ENCODE measurements around the gene NCR3LG1. TPM values are rescaled to one million over a fixed set of nuclear protein-coding genes. Genes with fewer than 3 reads are reported as not detected.

NCR3LG1 gene, protein sequence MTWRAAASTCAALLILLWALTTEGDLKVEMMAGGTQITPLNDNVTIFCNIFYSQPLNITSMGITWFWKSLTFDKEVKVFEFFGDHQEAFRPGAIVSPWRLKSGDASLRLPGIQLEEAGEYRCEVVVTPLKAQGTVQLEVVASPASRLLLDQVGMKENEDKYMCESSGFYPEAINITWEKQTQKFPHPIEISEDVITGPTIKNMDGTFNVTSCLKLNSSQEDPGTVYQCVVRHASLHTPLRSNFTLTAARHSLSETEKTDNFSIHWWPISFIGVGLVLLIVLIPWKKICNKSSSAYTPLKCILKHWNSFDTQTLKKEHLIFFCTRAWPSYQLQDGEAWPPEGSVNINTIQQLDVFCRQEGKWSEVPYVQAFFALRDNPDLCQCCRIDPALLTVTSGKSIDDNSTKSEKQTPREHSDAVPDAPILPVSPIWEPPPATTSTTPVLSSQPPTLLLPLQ
- total RNA-seq = 1 to 10 TPM in 1 of 2 donors, under 1 TPM in 1; 0.70 to 1.4 TPM

DNA sequence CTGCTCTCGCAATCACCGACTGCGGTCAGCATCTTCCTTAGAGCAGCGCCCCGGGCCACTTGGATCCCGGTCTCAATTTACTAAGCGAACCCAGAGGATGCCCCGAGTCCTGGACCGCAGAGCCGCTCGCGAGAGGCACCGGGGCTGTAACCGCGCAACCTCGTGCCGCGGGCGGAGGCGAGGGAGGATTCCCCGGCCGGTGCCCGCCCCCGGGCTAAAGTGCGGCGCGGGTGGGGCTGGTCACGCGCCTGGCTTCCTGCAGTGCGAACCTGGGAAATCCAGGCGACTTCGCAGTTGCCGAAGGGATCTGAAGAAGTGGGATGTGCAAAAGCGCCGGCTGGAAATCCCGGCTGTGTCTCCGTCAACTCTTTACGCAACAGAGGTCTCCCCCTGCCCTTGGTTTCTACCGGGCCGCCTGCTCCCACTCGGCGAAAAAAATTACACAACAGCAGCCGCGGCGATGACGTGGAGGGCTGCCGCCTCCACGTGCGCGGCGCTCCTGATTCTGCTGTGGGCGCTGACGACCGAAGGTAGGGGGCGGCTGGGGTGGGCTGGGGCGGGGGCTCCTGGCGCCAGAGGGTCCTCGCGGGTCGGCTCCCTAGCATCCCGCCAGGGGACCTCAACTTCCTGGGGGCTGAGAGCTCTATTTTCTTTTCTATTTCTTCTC lies at the start of gene NCR3LG1:
TSS of gene NCR3LG1 (plus strand) at position 291 of the 667 bp plus-strand sequence. CDS start at position 461, 170 bp downstream.
- Mint-ChIP-seq H3K27me3 (peaks cover 0 to 3% of the 10 kb centered on the region in 2 donors), H3K27ac (peak within 1 kb of the TSS; percentile 63 to 83), H3K36me3 (no peaks in the 10 kb centered on the region), H3K4me3 (peak within 1 kb of the TSS; percentile 98), H3K4me1 (ENCODE audit: low read depth in 2 of 2) (peaks cover 28 to 40% of the 10 kb centered on the region in 2 donors), H3K9me3 (no peaks in the 10 kb centered on the region)
- peak; percentile 88 for DNase-seq (ENCODE audit: low spot score)
- peak; percentile 76 to 87 for ATAC-seq

DNA sequence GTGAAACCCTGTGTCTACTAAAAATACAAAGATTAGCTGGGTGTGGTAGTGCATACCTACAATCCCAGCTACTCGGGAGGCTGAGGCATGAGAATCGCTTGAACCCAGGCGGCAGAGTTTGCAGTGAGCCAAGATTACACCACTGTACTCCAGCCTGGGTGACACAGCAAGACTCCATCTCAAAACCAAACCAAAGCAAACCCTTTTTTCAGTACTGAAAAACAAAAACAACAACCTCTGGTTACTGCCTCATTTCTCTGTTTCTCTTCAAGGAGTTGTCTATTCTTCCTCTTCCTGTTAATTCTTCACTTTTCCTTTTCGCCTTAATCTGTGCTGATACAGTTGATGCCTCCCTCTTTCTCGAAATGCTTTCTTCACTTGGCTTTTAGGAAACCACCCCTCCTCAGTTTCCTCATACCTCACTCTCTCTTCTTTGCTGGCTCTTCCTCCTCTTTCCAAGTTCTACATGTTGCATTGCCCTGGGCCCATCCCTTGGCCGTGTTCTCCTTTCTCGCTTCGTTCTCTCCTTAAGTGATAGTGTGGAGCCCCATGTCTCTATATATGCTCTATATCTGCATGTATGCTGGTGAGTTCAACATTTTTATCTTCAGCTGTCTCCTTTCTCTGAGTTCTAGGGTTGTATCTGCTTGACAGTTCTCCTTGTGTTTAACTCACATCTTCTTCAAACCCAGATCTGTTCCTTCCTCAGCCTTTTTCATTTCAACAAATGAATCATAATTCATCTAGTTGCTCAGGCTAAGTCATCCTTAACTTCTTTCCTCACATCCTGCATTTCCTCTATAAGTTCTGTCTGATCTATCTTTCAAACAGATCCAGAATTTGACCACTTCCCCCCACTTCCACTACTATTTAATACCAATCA lies 38.0 kb upstream of the NCR3LG1 start:
- Mint-ChIP-seq H3K27me3 (no peaks in the 10 kb centered on the region), H3K9me3 (no peaks in the 10 kb centered on the region)
- ATAC-seq = no peak

DNA sequence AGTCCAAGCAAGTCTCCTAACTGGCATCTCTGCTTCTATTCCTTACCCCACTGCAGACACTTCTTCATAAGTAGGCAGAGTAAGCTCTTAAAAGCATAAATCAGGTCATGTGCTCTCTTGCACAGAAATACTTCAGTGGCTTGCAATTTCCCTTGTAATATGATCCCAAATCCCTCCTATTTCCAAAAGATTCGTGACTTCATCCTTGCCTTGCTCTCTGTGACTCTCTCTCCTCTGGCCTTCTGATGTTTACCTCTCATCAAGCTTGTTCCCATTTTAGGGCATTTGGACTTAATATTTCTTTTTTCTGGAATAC lies 37.4 kb upstream of the NCR3LG1 start:
- H3K27ac Mint-ChIP-seq = no peak overlapping the region
- H3K36me3 Mint-ChIP-seq = no peaks in the 10 kb centered on the region
- no peak for DNase-seq (ENCODE audit: low spot score)
- no peaks in the 10 kb centered on the region for H3K4me1 Mint-ChIP-seq (ENCODE audit: low read depth in 2 of 2)
- H3K9me3 Mint-ChIP-seq = no peaks in the 10 kb centered on the region
- no peak for ATAC-seq
- H3K4me3 Mint-ChIP-seq = no peak overlapping the region
- no peaks in the 10 kb centered on the region for H3K27me3 Mint-ChIP-seq

More for the DNA sequence above, 38.0 kb upstream of the NCR3LG1 start:
- H3K4me3 Mint-ChIP-seq = no peak overlapping the region
- no peaks in the 10 kb centered on the region for H3K36me3 Mint-ChIP-seq
- H3K4me1 Mint-ChIP-seq (ENCODE audit: low read depth in 2 of 2) = no peaks in the 10 kb centered on the region
- no peak overlapping the region for H3K27ac Mint-ChIP-seq
- DNase-seq (ENCODE audit: low spot score) = no peak

DNA sequence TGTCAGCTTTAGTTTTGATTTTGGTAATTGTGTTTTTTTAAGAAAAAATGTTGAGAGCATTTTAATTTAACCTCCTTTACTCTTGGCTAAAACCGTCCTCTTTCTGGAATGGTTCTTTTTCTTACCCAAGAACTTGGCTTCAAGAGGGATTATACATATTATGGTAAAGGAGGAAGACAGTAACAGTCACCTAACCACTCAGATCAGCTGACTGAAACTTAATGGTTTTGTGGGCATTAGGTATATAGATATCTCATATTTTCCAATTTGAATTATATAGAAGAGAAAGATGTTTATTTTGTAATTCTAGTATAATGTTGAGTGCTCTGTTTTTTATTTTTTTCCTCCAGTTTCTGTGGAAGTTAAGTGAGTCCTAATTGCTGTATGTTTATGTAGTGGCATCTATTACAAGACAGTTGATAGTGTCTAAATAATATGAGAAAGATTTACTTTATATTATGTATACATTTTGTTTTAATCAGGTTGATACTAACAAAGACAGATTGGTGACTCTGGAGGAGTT lies 36.6 kb upstream of the NCR3LG1 start:
- Mint-ChIP-seq H3K36me3 (peaks cover 3% of the 10 kb centered on the region), H3K9me3 (no peaks in the 10 kb centered on the region), H3K4me3 (no peak overlapping the region), H3K27ac (no peak overlapping the region), H3K4me1 (ENCODE audit: low read depth in 2 of 2) (no peaks in the 10 kb centered on the region), H3K27me3 (no peaks in the 10 kb centered on the region)
- no peak for DNase-seq (ENCODE audit: low spot score)
- no peak for ATAC-seq

DNA sequence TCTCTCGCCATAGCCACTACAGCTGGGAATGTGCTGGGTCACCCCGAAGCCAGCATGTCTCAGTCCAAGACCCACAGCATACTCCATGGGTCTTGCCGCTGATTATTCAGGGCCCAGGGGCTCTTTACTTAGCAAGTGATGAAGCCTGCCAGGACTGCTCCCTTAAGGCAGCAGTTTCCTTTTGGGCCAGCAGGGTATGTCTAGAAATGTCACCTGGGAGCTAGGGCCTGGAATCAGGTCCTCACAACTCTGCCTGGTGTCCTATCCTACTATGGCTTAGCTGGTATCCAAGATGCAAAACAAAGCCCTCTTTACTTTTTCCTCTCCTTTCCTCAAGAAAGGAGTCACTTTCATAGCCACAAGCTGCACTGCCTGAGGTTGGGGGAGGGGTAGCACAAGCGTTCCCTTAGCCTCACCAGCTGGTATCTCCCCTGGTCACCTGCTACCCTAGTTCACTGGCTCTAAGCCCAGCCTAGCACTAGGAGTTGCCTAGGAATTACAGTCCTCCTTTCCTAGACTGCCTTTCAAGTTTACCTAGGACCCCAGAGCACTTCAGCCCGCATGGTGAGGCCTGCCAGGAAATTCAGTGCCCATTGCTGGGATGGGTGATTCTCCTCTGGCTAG lies 22.6 kb upstream of the NCR3LG1 start:
- Mint-ChIP-seq H3K36me3 (peaks cover 12% of the 10 kb centered on the region), H3K9me3 (no peaks in the 10 kb centered on the region), H3K27ac (no peak overlapping the region), H3K4me1 (ENCODE audit: low read depth in 2 of 2) (peaks cover 3 to 5% of the 10 kb centered on the region in 2 donors), H3K27me3 (no peaks in the 10 kb centered on the region), H3K4me3 (no peak overlapping the region)
- no peak for ATAC-seq
- DNase-seq (ENCODE audit: low spot score) = no peak

DNA sequence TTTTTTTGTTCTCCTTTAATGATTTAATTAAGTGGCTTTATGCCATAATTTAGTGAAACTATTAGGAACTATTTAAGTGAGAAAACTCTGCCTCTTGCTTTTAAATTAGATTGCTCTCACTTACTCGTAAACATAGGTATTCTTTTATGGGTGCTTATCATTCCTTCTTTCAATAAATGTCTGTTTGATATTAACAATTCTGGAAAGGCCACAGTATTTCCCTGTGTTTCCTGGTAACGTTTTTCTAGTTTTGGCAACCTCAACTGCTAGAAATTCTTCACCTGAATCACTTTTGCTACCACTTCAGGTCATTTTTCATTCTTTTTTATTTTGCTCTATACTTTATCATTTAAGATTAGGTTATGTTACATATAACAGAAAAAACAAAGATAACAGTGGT lies 19.9 kb upstream of the NCR3LG1 start:
- H3K9me3 Mint-ChIP-seq = no peaks in the 10 kb centered on the region
- no peak overlapping the region for H3K4me3 Mint-ChIP-seq
- H3K27me3 Mint-ChIP-seq = no peaks in the 10 kb centered on the region
- peaks cover 5% of the 10 kb centered on the region for H3K36me3 Mint-ChIP-seq
- no peak overlapping the region for H3K27ac Mint-ChIP-seq
- ATAC-seq (no peak), DNase-seq (ENCODE audit: low spot score) (no peak)
- H3K4me1 Mint-ChIP-seq (ENCODE audit: low read depth in 2 of 2) = peaks cover 0 to 3% of the 10 kb centered on the region in 2 donors

DNA sequence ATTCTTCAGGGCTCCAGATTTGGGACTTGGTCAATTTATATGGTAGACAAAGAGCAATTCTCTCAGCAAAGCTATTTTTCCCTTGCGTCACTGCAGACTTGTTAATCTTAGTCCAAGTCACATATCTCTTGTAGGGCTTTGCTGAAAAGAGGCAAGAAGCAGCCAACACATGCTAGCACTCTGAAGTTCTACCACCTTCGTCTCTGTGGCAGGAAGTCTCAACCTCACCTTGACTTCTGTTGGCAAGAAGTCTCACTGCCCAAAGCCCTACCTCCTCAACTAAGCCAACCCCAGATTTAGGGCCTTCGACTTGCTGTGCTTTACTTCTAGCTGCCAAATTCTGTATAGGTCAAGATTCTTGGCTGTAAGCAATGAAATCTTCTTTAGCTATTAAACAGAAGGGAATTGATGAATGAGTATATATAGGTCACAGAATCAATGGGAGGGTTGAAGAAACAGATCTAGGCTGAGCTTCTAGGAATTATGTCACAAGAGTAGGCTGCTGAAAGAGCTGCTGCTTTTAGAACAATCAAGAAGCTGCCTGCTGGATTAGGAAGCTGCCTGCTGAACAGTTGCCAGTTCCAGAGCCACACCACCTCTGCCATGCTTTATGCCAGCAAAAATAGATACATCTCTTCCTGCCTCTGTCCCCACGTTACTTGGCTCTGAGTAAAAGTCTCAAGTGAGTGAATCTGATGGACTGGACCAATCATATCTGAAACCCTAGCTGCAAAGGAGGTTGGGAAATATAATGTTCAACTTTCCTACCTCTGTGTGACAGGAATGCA lies 17.6 kb upstream of the NCR3LG1 start:
- Mint-ChIP-seq H3K36me3 (no peaks in the 10 kb centered on the region), H3K4me1 (ENCODE audit: low read depth in 2 of 2) (peaks cover 0 to 3% of the 10 kb centered on the region in 2 donors), H3K27me3 (no peaks in the 10 kb centered on the region), H3K9me3 (no peaks in the 10 kb centered on the region), H3K4me3 (no peak overlapping the region), H3K27ac (no peak overlapping the region)
- no peak for DNase-seq (ENCODE audit: low spot score)
- ATAC-seq = no peak

DNA sequence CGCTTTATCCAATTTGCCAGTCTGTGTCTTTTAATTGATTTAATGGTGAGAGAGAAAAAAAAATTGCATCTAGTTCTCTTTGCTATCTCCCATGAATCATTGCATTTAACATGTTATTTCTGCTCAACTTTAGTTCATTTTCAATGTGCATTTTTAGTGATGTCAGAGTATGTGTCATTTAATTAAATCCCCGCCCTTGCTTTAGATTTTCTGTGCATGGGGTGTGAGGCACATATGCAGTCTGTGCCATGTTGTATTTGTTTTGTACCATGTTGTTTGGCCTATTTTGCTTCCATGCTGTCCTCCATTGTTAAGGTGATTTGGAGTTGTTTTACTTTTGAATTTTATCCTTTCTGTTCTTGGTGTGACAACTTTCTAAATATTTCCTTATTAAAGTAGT lies 8.3 kb upstream of the NCR3LG1 start:
- Mint-ChIP-seq H3K4me3 (no peak overlapping the region), H3K4me1 (ENCODE audit: low read depth in 2 of 2) (no peaks in the 10 kb centered on the region), H3K36me3 (no peaks in the 10 kb centered on the region), H3K27ac (no peak overlapping the region), H3K9me3 (no peaks in the 10 kb centered on the region), H3K27me3 (no peaks in the 10 kb centered on the region)
- DNase-seq (ENCODE audit: low spot score) (no peak), ATAC-seq (no peak)

DNA sequence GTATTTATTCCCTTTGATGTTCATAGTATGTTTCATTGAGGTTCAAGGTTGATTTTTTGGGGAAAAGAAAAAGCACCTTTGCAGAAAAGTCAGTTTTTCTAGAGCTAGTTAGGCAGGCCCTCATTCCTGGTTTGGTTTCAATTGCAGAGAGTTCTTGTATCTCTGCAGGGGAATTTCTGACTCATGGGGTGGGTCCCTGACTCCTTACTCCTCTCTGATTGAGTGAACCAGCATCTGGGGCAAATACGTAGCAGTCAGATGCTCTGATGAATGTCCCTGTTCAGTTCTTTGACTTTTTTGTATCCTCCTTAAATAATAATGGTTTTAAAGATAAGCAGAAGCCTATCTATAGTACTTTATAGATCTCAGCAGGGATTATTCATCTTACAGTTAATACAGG lies 7.7 kb upstream of the NCR3LG1 start:
- no peaks in the 10 kb centered on the region for H3K36me3 Mint-ChIP-seq
- no peak overlapping the region for H3K4me3 Mint-ChIP-seq
- ATAC-seq = no peak
- H3K9me3 Mint-ChIP-seq = no peaks in the 10 kb centered on the region
- no peak for DNase-seq (ENCODE audit: low spot score)
- H3K27me3 Mint-ChIP-seq = no peaks in the 10 kb centered on the region
- no peak overlapping the region for H3K27ac Mint-ChIP-seq
- H3K4me1 Mint-ChIP-seq (ENCODE audit: low read depth in 2 of 2) = no peaks in the 10 kb centered on the region

DNA sequence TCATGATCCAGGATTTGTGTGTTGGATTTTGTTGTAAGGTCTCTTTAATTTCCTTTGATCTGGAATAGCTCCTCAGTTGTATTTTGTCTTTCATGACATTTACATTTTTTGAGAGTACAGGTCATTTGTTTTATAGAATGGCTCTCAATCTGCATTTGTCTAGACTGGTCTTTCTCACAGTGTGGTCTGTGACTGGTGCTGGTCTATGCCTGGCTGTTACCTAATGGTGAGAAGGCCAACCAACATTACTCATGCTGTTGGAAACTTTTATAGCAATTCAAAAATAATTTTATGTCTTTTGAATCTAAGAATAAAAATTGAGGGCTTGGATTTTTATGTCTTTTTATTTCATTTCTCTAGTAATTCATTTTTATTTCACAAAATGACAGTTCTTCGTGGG lies 3.9 kb upstream of the NCR3LG1 start:
- DNase-seq (ENCODE audit: low spot score) (no peak), ATAC-seq (no peak)
- peaks cover 17 to 18% of the 10 kb centered on the region in 2 donors for H3K4me1 Mint-ChIP-seq (ENCODE audit: low read depth in 2 of 2)
- H3K4me3 Mint-ChIP-seq = no peak overlapping the region
- peaks cover 0 to 3% of the 10 kb centered on the region in 2 donors for H3K27me3 Mint-ChIP-seq
- H3K27ac Mint-ChIP-seq = no peak overlapping the region
- H3K9me3 Mint-ChIP-seq = no peaks in the 10 kb centered on the region
- no peaks in the 10 kb centered on the region for H3K36me3 Mint-ChIP-seq

DNA sequence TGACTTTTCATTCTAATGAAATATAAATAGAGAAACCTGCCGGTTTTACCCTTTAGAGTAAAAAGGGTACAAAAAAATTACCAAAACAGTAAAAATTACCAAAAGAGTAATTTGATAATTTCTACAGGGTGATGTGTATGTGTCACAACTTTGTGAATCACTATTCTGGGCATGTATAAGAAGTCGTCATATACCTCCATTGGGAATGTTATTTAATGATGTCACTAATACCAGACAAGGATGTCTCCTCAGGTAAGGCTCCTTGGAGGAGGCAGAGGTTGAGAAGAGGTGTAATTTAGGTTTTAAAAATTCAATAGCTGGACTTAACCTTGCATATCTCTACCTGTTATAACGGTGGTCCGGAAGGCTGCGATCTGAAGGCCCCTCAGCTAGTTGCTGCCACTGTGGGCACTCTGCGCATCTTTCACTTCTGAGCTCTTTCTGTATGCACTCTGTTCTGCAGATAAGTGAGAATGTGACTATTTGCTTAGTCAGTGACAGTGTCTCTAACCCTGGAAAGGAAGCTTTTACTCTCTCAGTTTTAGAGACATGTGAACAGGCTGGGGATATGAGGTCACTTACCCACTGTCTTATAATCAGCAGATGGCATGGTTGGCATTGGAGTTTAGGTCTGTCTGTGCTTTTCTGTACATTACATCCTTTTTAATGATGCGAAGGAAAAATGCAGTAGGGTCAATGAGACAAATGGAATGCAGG lies 987 bp upstream of the NCR3LG1 start:
- ATAC-seq (peak in 1 of 2 donors; percentile 21), DNase-seq (ENCODE audit: low spot score) (no peak)
- Mint-ChIP-seq H3K27ac (peak overlapping the region in 1 of 2 donors; percentile 83), H3K36me3 (no peaks in the 10 kb centered on the region), H3K4me1 (ENCODE audit: low read depth in 2 of 2) (peaks cover 28 to 40% of the 10 kb centered on the region in 2 donors), H3K9me3 (no peaks in the 10 kb centered on the region), H3K27me3 (peaks cover 0 to 3% of the 10 kb centered on the region in 2 donors), H3K4me3 (peak overlapping the region; percentile 98)

DNA sequence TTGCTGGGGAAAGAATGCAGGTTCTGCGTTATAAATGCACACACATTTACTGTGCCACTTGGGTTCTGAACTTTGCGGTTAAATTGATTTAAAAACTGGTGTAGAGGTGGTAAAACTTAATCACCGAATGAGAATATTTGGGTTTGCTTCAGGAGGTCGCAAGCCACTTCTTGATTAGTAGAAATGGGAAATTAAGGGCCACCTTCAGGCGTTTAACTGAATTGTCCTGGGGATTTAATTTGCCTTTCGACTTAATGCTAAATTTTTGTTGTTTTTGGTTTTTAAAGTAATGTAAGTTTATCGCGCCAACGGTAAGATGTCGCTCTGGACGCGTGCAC lies 459 bp upstream of the NCR3LG1 start:
- ATAC-seq (no peak), DNase-seq (ENCODE audit: low spot score) (no peak)
- peak overlapping the region; percentile 98 for H3K4me3 Mint-ChIP-seq
- no peaks in the 10 kb centered on the region for H3K9me3 Mint-ChIP-seq
- peaks cover 0 to 3% of the 10 kb centered on the region in 2 donors for H3K27me3 Mint-ChIP-seq
- H3K4me1 Mint-ChIP-seq (ENCODE audit: low read depth in 2 of 2) = peaks cover 28 to 40% of the 10 kb centered on the region in 2 donors
- H3K36me3 Mint-ChIP-seq = no peaks in the 10 kb centered on the region
- peak overlapping the region; percentile 63 to 83 for H3K27ac Mint-ChIP-seq

All from natural killer cell treated with Interleukin-12 subunit alpha and Interleukin-12 subunit beta and Interleukin-15 and Interleukin-18, amount 100 ng/mL, for 72 hours (primary cell).